ENCODE data around the gene SAP30L. TPM values are rescaled to one million over a fixed set of nuclear protein-coding genes. Genes with fewer than 3 reads are reported as not detected.

SAP30L gene
- total and polyA plus RNA-seq, 2 of the 4 experiments (the other 2 are of a cell fraction) = 9.7 to 17.6 TPM

DNA sequence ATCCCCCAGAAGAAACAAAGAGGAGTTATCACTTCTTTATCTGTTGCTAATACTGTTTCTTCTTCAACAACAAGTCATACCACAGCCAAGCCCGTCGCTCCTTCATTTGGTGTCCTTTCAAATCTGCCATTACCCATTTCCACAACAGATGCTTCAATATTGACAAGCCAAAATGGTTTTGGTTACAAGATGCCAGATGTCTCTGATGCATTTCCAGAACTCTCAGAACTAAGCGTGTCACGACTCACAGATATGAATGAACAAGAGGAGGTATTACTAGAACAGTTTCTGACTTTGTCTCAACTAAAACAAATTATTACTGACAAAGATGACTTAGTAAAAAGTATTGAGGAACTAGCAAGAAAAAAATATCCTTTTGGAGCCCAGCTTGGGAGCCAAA, 48.2 kb downstream of the SAP30L start:
- TF ChIP-seq MXI1 (IDR thresholded peaks at IDR 0.05; ENCODE audit: borderline replicate concordance, low read depth, low read length) (no peak), RFX5 (IDR thresholded peaks at IDR 0.05; ENCODE audit: low read depth, low read length) (no peak), RAD21 (IDR thresholded peaks at IDR 0.05; ENCODE audit: low read length) (no peak), FOS (IDR thresholded peaks at IDR 0.05; ENCODE audit: low read depth, low read length) (no peak), POLR2A (IDR thresholded peaks at IDR 0.05; ENCODE audit: low read depth, low read length) (no peak), MAFK (IDR thresholded peaks at IDR 0.05; ENCODE audit: low read depth, low read length) (no peak), BHLHE40 (IDR thresholded peaks at IDR 0.05; ENCODE audit: low read depth, low read length) (no peak), NFE2L2 (IDR thresholded peaks at IDR 0.05; ENCODE audit: low read depth, low read length) (no peak), MAZ (IDR thresholded peaks at IDR 0.05; ENCODE audit: borderline replicate concordance, low read depth, low read length) (no peak), RCOR1 (IDR thresholded peaks at IDR 0.05; ENCODE audit: insufficient replicate concordance, low read length) (no peak), ELK1 (IDR thresholded peaks at IDR 0.05; ENCODE audit: borderline replicate concordance, low read depth, low read length) (no peak), CTCF (conservative IDR thresholded peaks at IDR 0.05; ENCODE audit: low read depth, low read length) (no peak), SMC3 (IDR thresholded peaks at IDR 0.05; ENCODE audit: low read depth, low read length) (no peak), CEBPB (IDR thresholded peaks at IDR 0.05; ENCODE audit: low read depth, low read length) (no peak), CHD1 (IDR thresholded peaks at IDR 0.05; ENCODE audit: low read depth, low read length) (no peak)
- TF ChIP-seq, protein P1, sequence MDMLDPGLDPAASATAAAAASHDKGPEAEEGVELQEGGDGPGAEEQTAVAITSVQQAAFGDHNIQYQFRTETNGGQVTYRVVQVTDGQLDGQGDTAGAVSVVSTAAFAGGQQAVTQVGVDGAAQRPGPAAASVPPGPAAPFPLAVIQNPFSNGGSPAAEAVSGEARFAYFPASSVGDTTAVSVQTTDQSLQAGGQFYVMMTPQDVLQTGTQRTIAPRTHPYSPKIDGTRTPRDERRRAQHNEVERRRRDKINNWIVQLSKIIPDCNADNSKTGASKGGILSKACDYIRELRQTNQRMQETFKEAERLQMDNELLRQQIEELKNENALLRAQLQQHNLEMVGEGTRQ (IDR thresholded peaks at IDR 0.05; ENCODE audit: low read depth, low read length) = no peak
- ChIA-PET POLR2A (ENCODE audit: unreplicated experiment) (no interaction called here), CTCF (interaction anchor here (1.2 kb wide), 1 partner anchor 9 kb away, joined by 3 read pairs; no protein-coding TSS in a partner anchor)
- Histone ChIP-seq H3K27ac (ENCODE audit: insufficient read depth, low read length) (no peak overlapping the region), H2AK5ac (ENCODE audit: low read depth, low read length) (no peak overlapping the region), H4K20me1 (ENCODE audit: insufficient read depth, low read length) (no peaks in the 10 kb centered on the region), H2BK120ac (ENCODE audit: low read depth, low read length) (no peak overlapping the region), H3K56ac (ENCODE audit: extremely low read depth, insufficient read depth, low read length) (no peak overlapping the region), H3K4me1 (ENCODE audit: control insufficient read depth, insufficient read depth, low read length) (no peaks in the 10 kb centered on the region), H4K91ac (ENCODE audit: insufficient read depth, low read depth, low read length) (no peak overlapping the region), H3K14ac (replicated peaks; ENCODE audit: low read depth, low read length) (no peak overlapping the region), H4K8ac (ENCODE audit: low read depth in 2 of 2, low read length in 2 of 2) (no peak overlapping the region), H2AK9ac (replicated peaks; ENCODE audit: low read depth, low read length, poor library complexity) (no peak overlapping the region), H3K27me3 (ENCODE audit: control insufficient read depth, insufficient read depth, low read length) (peaks cover 42% of the 10 kb centered on the region), H2BK5ac (ENCODE audit: low read depth, low read length, poor library complexity, severe bottlenecking) (no peak overlapping the region), H3K79me1 (ENCODE audit: low read depth in 1 of 2, low read length in 2 of 2) (no peaks in the 10 kb centered on the region), H3K23ac (ENCODE audit: low read depth, low read length) (no peak overlapping the region), H3K9me3 (ENCODE audit: control insufficient read depth, insufficient read depth, low read length) (no peaks in the 10 kb centered on the region), H3K4ac (ENCODE audit: low read depth, low read length) (no peak overlapping the region), H3K36me3 (ENCODE audit: control insufficient read depth, insufficient read depth, low read length) (no peaks in the 10 kb centered on the region), H2BK20ac (ENCODE audit: low read depth, low read length) (no peak overlapping the region), H4K5ac (ENCODE audit: low read depth, low read length) (no peak overlapping the region), H3K18ac (ENCODE audit: low read depth, low read length) (no peak overlapping the region), H3K4me2 (ENCODE audit: low read depth, low read length) (no peak overlapping the region), H3K9me1 (ENCODE audit: insufficient read depth, low read length) (no peaks in the 10 kb centered on the region), H3K9ac (ENCODE audit: low read depth, low read length) (no peak overlapping the region), H3K4me3 (ENCODE audit: insufficient read depth, low read depth, low read length) (no peak overlapping the region), H2AFZ (replicated peaks; ENCODE audit: low read length, poor library complexity) (no peak overlapping the region), H2BK15ac (ENCODE audit: low read depth, low read length) (no peak overlapping the region)
- in situ Hi-C loops (cut with MboI; ENCODE audit: low sequenced_read_pairs) (no loop called here), dilution Hi-C loops (cut with HindIII; ENCODE audit: low sequenced_read_pairs, unreplicated experiment) (no loop called here), intact Hi-C loops (cut with micrococcal nuclease) (no loop called here)
- BruUV-seq (replicated peaks) = no TSS peak
- ATAC-seq (ENCODE audit: low read depth) = no peak
- no CpG with 5 or more reads among the region's 4 CpGs for WGBS, 2 experiments (ENCODE audit: extremely low coverage in 2 of 2, insufficient read length in 1 of 2)
- DNase-seq = no peak

Measured in IMR-90 (cell line).